ENCODE results near the gene SERPINA5. TPM values are rescaled to one million over a fixed set of nuclear protein-coding genes. Genes with fewer than 3 reads are reported as not detected.

SERPINA5 gene
- total and polyA plus RNA-seq, 2 of the 13 experiments (the other 11 are each of a cell fraction or from before 2014, with no cell fraction given): 449 to 498 TPM

- no peak for TF ChIP-seq CSRNP1 (CRISPR knock-in tag; IDR thresholded peaks at IDR 0.05)
- TF ChIP-seq HINFP (CRISPR knock-in tag; IDR thresholded peaks at IDR 0.05; ENCODE audit: low read depth): no peak
- TF ChIP-seq ARNT (IDR thresholded peaks at IDR 0.05): no peak
- TF ChIP-seq ZNF777 (CRISPR knock-in tag; IDR thresholded peaks at IDR 0.05): no peak
- no peak for TF ChIP-seq ZNF567 (CRISPR knock-in tag; IDR thresholded peaks at IDR 0.05; ENCODE audit: borderline replicate concordance)
- TF ChIP-seq AGO1 (IDR thresholded peaks at IDR 0.05; ENCODE audit: low read depth, low read length, poor library complexity, severe bottlenecking): no peak
- no peak for TF ChIP-seq ZSCAN22 (CRISPR knock-in tag; IDR thresholded peaks at IDR 0.05)
- TF ChIP-seq SRY (CRISPR knock-in tag; IDR thresholded peaks at IDR 0.05): no peak
- no peak for TF ChIP-seq JDP2 (CRISPR knock-in tag; IDR thresholded peaks at IDR 0.05; ENCODE audit: borderline replicate concordance)
- no peak for TF ChIP-seq SNRNP70 (IDR thresholded peaks at IDR 0.05; ENCODE audit: low read depth, low read length)
- TF ChIP-seq TEF (CRISPR knock-in tag; IDR thresholded peaks at IDR 0.05): no peak
- TF ChIP-seq ZNF639 (CRISPR knock-in tag; conservative IDR thresholded peaks at IDR 0.05): no peak
- TF ChIP-seq KAT8 (CRISPR knock-in tag; IDR thresholded peaks at IDR 0.05): peak; percentile 9; the same call in 1 of the 2 replicates
- TF ChIP-seq MIER2 (CRISPR knock-in tag; IDR thresholded peaks at IDR 0.05): no peak
- no peak for TF ChIP-seq HMG20A (CRISPR knock-in tag; IDR thresholded peaks at IDR 0.05; ENCODE audit: borderline replicate concordance)
- TF ChIP-seq THYN1 (CRISPR knock-in tag; IDR thresholded peaks at IDR 0.05; ENCODE audit: borderline replicate concordance, low read depth): no peak
- no peak for TF ChIP-seq ZNF34 (CRISPR knock-in tag; IDR thresholded peaks at IDR 0.05; ENCODE audit: borderline replicate concordance)
- TF ChIP-seq ZNF275 (CRISPR knock-in tag; IDR thresholded peaks at IDR 0.05; ENCODE audit: borderline replicate concordance): no peak
- TF ChIP-seq FLYWCH1 (CRISPR knock-in tag; IDR thresholded peaks at IDR 0.05): no peak
Observed at GRCh38 chr14:94601884-94602391, 20.7 kb downstream of the SERPINA5 start (continued).
